NCI-H345 treated with DMSO at 0.1 percent for 48 hours (cell line): Measurements from ENCODE around the gene TBCB.
"Not testable (repeated sequence)": the region's sequence is repeated elsewhere in the genome, so short reads cannot be mapped to it uniquely, and the experiment has no call there.

ENCODE experiments used
- DNase-seq: peaks from one replicate; lab custom pipeline; 2025; ENCODE audit not compliant: unreplicated experiment; lab: John Stamatoyannopoulos, UW

TBCB gene

GRCh38 chr19:36169084-36169760, 54.0 kb downstream of the TBCB start:
- peak; percentile 71 for DNase-seq

GRCh38 chr19:36172852-36173251, 57.6 kb downstream of the TBCB start:
- no peak for DNase-seq

- DNase-seq = not testable (repeated sequence)
Measured at GRCh38 chr19:36173846-36174245, 58.6 kb downstream of the TBCB start.
